ENCODE data around the gene SDF2.

Gene SDF2

GRCh38 chr17:28661635-28662526, at the start of gene SDF2, which contains the start of gene SUPT6H:
SDF2 (minus strand) TSS chr17:28661906; CDS start chr17:28661876, 30 bp downstream.
SUPT6H (plus strand) TSS chr17:28662205; CDS start chr17:28673402, 11,197 bp downstream.
- ATAC-seq, result peak; percentile 89

GRCh38 chr17:28710861-28711722, 49.4 kb upstream of the SDF2 start:
- ATAC-seq, result peak; percentile 89 to 93

- ATAC-seq, result no peak
These were observed 45.6 kb upstream of the SDF2 start for GRCh38 chr17:28707339-28707720.

GRCh38 chr17:28706471-28707338, 45.0 kb upstream of the SDF2 start:
- ATAC-seq, result no peak

- ATAC-seq, result no peak
These were observed 44.1 kb upstream of the SDF2 start for GRCh38 chr17:28705728-28706334.

- no peak for ATAC-seq
These were observed 43.5 kb upstream of the SDF2 start for GRCh38 chr17:28705074-28705659.

GRCh38 chr17:28704219-28704858, 42.6 kb upstream of the SDF2 start:
- ATAC-seq, result no peak

- no peak for ATAC-seq
These were observed 42.0 kb upstream of the SDF2 start for GRCh38 chr17:28703552-28704218.

GRCh38 chr17:28702752-28703150, 41.0 kb upstream of the SDF2 start:
- no peak for ATAC-seq

GRCh38 chr17:28702026-28702751, 40.5 kb upstream of the SDF2 start:
- ATAC-seq, result no peak

- ATAC-seq, result no peak
These were observed 39.3 kb upstream of the SDF2 start for GRCh38 chr17:28700830-28701492.

- no peak for ATAC-seq
These were observed 38.6 kb upstream of the SDF2 start for GRCh38 chr17:28700278-28700677.

- ATAC-seq, result no peak
These were observed 36.7 kb upstream of the SDF2 start for GRCh38 chr17:28698253-28698941.

GRCh38 chr17:28693869-28694268, 32.2 kb upstream of the SDF2 start:
- no peak for ATAC-seq

- ATAC-seq, result no peak
These were observed 27.3 kb upstream of the SDF2 start for GRCh38 chr17:28689011-28689410.

- no peak for ATAC-seq
These were observed 26.8 kb upstream of the SDF2 start for GRCh38 chr17:28688481-28688880.

- ATAC-seq, result no peak
These were observed 24.6 kb upstream of the SDF2 start for GRCh38 chr17:28686296-28686695.

GRCh38 chr17:28685366-28685765, 23.7 kb upstream of the SDF2 start:
- ATAC-seq, result no peak

- no peak for ATAC-seq
These were observed 23.3 kb upstream of the SDF2 start for GRCh38 chr17:28684963-28685362.
